Upper lobe of right lung (tissue), 1 donor: ENCODE measurements around the gene CX3CR1. TPM values are rescaled to one million over a fixed set of nuclear protein-coding genes. Genes with fewer than 3 reads are reported as not detected.

Source experiments
- ATAC-seq: fragments of 200-7000 bp; cut with Tn5 transposase; one replicate; pipeline ENCODE4 v1.9.1; 2020; ENCODE audit warnings: mild to moderate bottlenecking, moderate library complexity
- DNase-seq: peaks from one replicate; pipeline ENCODE4 v3.0.0-alpha.2; 2020
- H3K27ac ChIP-seq: fragments of 200-600 bp; one replicate; pipeline ENCODE4 v1.8.0; 2022
- H3K27me3 ChIP-seq: fragments of 200-600 bp; one replicate; pipeline ENCODE4 v1.8.0; 2022; ENCODE audit warnings: mild to moderate bottlenecking
- H3K36me3 ChIP-seq: fragments of 200-600 bp; one replicate; pipeline ENCODE4 v1.8.0; 2022
- H3K4me1 ChIP-seq: fragments of 200-600 bp; one replicate; pipeline ENCODE4 v1.8.0; 2022
- H3K4me3 ChIP-seq: fragments of 200-600 bp; one replicate; pipeline ENCODE4 v1.8.0; 2022; ENCODE audit warnings: mild to moderate bottlenecking
- H3K9me3 ChIP-seq: fragments of 200-600 bp; one replicate; pipeline ENCODE4 v1.8.0; 2022
- CTCF ChIP-seq: fragments of 200-600 bp; IDR thresholded peaks from one replicate; pipeline ENCODE4 v1.8.0; 2022; ENCODE audit warnings: antibody characterized with exemption
- intact Hi-C: fragments of 100-400 bp; cut with DNase I; formaldehyde crosslinking; loops from one replicate; pipeline ENCODE4 v1.11.0; 2022
- total RNA-seq: library from RNA; stranded (reverse); fragmentation: NEBNext Ultra II Directional; extraction: Animal tissue kit (Norgen Biotek cat#: 25700); gene quantifications from one replicate; pipeline ENCODE4 v1.2.1, GENCODE V29; 2021
- donor health status: DM: no; HTN: yes; CAD: no; lungs with severe emphysema.

CX3CR1 gene
- total RNA-seq, 1 donor from 2014 or later: 8.3 TPM

- H3K36me3 ChIP-seq: no peaks in the 10 kb centered on the region
- no peak overlapping the region for H3K27ac ChIP-seq
- no peak for TF ChIP-seq CTCF
- no peaks in the 10 kb centered on the region for H3K4me1 ChIP-seq
- no peak overlapping the region for H3K4me3 ChIP-seq
- H3K9me3 ChIP-seq: no peaks in the 10 kb centered on the region
- intact Hi-C loops: no loop called here
- DNase-seq: no peak
- H3K27me3 ChIP-seq: no peaks in the 10 kb centered on the region
- no peak for ATAC-seq
Measured at GRCh38 chr3:39295184-39295775, 15.4 kb upstream of the CX3CR1 start.

DNA sequence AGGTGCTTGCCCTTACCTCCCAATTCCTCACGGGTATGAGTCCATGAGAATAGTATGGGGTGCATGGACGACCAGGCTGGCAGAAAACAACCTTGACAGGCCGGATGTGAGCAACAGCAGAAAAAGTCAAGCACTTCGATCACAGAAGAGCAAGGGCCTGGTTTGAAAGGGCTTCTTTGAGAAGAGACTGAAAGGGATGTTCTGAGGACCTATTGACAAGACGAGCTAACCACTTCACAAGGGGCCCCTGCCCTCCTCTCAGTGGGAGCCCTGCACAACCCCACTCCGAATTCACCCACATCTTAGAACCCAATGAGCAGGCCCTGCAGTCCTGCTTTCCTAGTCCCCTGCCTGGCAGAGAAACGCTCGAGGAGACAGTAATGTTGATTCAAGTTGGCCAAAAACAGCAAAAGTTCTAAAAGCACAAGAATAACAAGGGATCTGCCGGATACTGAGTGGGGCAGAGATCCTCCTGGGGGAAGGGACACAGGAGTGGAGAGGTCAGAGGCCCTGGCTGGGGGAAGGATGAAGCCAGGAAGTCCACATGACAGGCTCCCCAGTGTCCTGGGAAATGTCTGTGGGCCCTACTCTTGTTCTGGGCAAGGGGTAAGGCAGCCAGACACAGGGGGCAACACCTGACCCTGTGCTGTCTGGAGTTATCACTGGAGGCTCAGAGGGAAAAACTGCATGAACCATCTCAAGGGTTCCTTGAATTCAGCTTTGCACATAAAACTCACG is 14.8 kb upstream of the CX3CR1 start:
- no peak for DNase-seq
- Histone ChIP-seq H3K36me3 (no peaks in the 10 kb centered on the region), H3K27me3 (no peaks in the 10 kb centered on the region), H3K4me3 (no peak overlapping the region), H3K27ac (no peak overlapping the region), H3K9me3 (no peaks in the 10 kb centered on the region), H3K4me1 (no peaks in the 10 kb centered on the region)
- ATAC-seq: no peak
- intact Hi-C loops: no loop called here
- no peak for TF ChIP-seq CTCF

- Histone ChIP-seq H3K36me3 (no peaks in the 10 kb centered on the region), H3K9me3 (no peaks in the 10 kb centered on the region), H3K27ac (no peak overlapping the region), H3K4me1 (no peaks in the 10 kb centered on the region), H3K27me3 (no peaks in the 10 kb centered on the region), H3K4me3 (no peak overlapping the region)
- DNase-seq (no peak), ATAC-seq (no peak)
- no peak for TF ChIP-seq CTCF
- intact Hi-C loops: no loop called here
Measured at GRCh38 chr3:39292961-39293360, 13.1 kb upstream of the CX3CR1 start.

- Histone ChIP-seq H3K9me3 (no peaks in the 10 kb centered on the region), H3K27ac (no peak overlapping the region), H3K4me3 (no peak overlapping the region), H3K4me1 (no peaks in the 10 kb centered on the region), H3K27me3 (no peaks in the 10 kb centered on the region), H3K36me3 (no peaks in the 10 kb centered on the region)
- peak; percentile 96 for TF ChIP-seq CTCF
- intact Hi-C loops: no loop called here
- peak; percentile 73 for DNase-seq
- peak; percentile 84 for ATAC-seq
Measured at GRCh38 chr3:39291903-39292329, 12.1 kb upstream of the CX3CR1 start.

DNA sequence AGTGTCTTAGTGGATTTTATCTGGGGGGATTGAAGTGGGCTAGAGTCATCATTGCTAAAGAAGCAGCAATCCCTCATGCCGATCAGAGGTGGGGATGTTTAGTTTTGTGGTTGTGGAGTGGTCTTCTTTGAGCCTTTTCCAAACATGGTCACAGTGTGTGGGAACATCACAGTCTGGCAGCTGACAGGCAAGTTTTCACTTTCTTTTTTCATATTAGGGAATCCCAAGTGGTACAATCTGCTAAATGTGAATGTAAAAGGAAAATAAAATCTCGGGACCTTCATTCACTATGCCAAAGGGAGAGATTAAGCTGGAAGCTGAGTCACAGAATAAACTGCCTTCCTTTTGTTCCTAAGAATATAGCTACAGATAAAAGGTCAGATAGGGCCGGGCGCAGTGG is 10.4 kb upstream of the CX3CR1 start:
- ATAC-seq: no peak
- no peak for TF ChIP-seq CTCF
- no peaks in the 10 kb centered on the region for H3K9me3 ChIP-seq

More for the DNA sequence above, 10.4 kb upstream of the CX3CR1 start:
- no peaks in the 10 kb centered on the region for H3K4me1 ChIP-seq
- H3K27ac ChIP-seq: peak overlapping the region; percentile 55
- no peaks in the 10 kb centered on the region for H3K36me3 ChIP-seq
- H3K27me3 ChIP-seq: no peaks in the 10 kb centered on the region
- H3K4me3 ChIP-seq: no peak overlapping the region
- intact Hi-C loops: no loop called here
- no peak for DNase-seq
